Measurements from ENCODE around the gene FPGS. TPM values are rescaled to one million over a fixed set of nuclear protein-coding genes. Genes with fewer than 3 reads are reported as not detected.
"Not testable (repeated sequence)": the region's sequence is repeated elsewhere in the genome, so short reads cannot be mapped to it uniquely, and the experiment has no call there.

The FPGS gene
- total RNA-seq, 1 donor from 2014 or later: 51.3 TPM

GRCh38 chr9:127829205-127829906, 26.7 kb downstream of the FPGS start:
- no peak for DNase-seq (ENCODE audit: low spot score)
- no peak for TF ChIP-seq CTCF (IDR thresholded peaks at IDR 0.05; ENCODE audit: unreplicated experiment)
- H3K27me3 Mint-ChIP-seq (ENCODE audit: unreplicated experiment): peaks cover 13% of the 10 kb centered on the region
- no peaks in the 10 kb centered on the region for H3K9me3 Mint-ChIP-seq (ENCODE audit: unreplicated experiment)
- H3K27ac Mint-ChIP-seq (ENCODE audit: unreplicated experiment): peak overlapping the region; percentile 87
- no peak overlapping the region for H3K4me3 Mint-ChIP-seq (ENCODE audit: unreplicated experiment)
- H3K4me1 Mint-ChIP-seq (ENCODE audit: unreplicated experiment): peaks cover 38% of the 10 kb centered on the region
- H3K36me3 Mint-ChIP-seq (ENCODE audit: low read depth, unreplicated experiment): peaks cover 30% of the 10 kb centered on the region

GRCh38 chr9:127832248-127832647, 29.6 kb downstream of the FPGS start:
- DNase-seq (ENCODE audit: low spot score): no peak
- peaks cover 8% of the 10 kb centered on the region for H3K27me3 Mint-ChIP-seq (ENCODE audit: unreplicated experiment)
- H3K36me3 Mint-ChIP-seq (ENCODE audit: low read depth, unreplicated experiment): peaks cover 19% of the 10 kb centered on the region
- H3K4me1 Mint-ChIP-seq (ENCODE audit: unreplicated experiment): peaks cover 40% of the 10 kb centered on the region
- H3K27ac Mint-ChIP-seq (ENCODE audit: unreplicated experiment): peak overlapping the region; percentile 61
- no peak for TF ChIP-seq CTCF (IDR thresholded peaks at IDR 0.05; ENCODE audit: unreplicated experiment)
- H3K4me3 Mint-ChIP-seq (ENCODE audit: unreplicated experiment): peak overlapping the region; percentile 47
- no peaks in the 10 kb centered on the region for H3K9me3 Mint-ChIP-seq (ENCODE audit: unreplicated experiment)

GRCh38 chr9:127833555-127833954, 30.9 kb downstream of the FPGS start:
- DNase-seq (ENCODE audit: low spot score): no peak
- H3K36me3 Mint-ChIP-seq (ENCODE audit: low read depth, unreplicated experiment): peaks cover 24% of the 10 kb centered on the region
- H3K4me3 Mint-ChIP-seq (ENCODE audit: unreplicated experiment): no peak overlapping the region
- TF ChIP-seq CTCF (IDR thresholded peaks at IDR 0.05; ENCODE audit: unreplicated experiment): no peak
- no peak overlapping the region for H3K27ac Mint-ChIP-seq (ENCODE audit: unreplicated experiment)
- no peaks in the 10 kb centered on the region for H3K9me3 Mint-ChIP-seq (ENCODE audit: unreplicated experiment)
- H3K27me3 Mint-ChIP-seq (ENCODE audit: unreplicated experiment): peaks cover 5% of the 10 kb centered on the region
- peaks cover 45% of the 10 kb centered on the region for H3K4me1 Mint-ChIP-seq (ENCODE audit: unreplicated experiment)

- Mint-ChIP-seq H3K36me3 (ENCODE audit: low read depth, unreplicated experiment) (peaks cover 18% of the 10 kb centered on the region), H3K9me3 (ENCODE audit: unreplicated experiment) (no peaks in the 10 kb centered on the region), H3K4me3 (ENCODE audit: unreplicated experiment) (no peak overlapping the region), H3K4me1 (ENCODE audit: unreplicated experiment) (peaks cover 54% of the 10 kb centered on the region), H3K27me3 (ENCODE audit: unreplicated experiment) (peaks cover 7% of the 10 kb centered on the region), H3K27ac (ENCODE audit: unreplicated experiment) (peak overlapping the region; percentile 36)
- TF ChIP-seq CTCF (IDR thresholded peaks at IDR 0.05; ENCODE audit: unreplicated experiment): no peak
- no peak for DNase-seq (ENCODE audit: low spot score)
Observed at GRCh38 chr9:127835991-127836516, 33.4 kb downstream of the FPGS start.

GRCh38 chr9:127836561-127836960, 33.9 kb downstream of the FPGS start:
- H3K36me3 Mint-ChIP-seq (ENCODE audit: low read depth, unreplicated experiment): peaks cover 23% of the 10 kb centered on the region
- peak overlapping the region; percentile 67 for H3K27ac Mint-ChIP-seq (ENCODE audit: unreplicated experiment)
- peaks cover 58% of the 10 kb centered on the region for H3K4me1 Mint-ChIP-seq (ENCODE audit: unreplicated experiment)
- not testable (repeated sequence) for H3K4me3 Mint-ChIP-seq (ENCODE audit: unreplicated experiment); H3K27me3 Mint-ChIP-seq (ENCODE audit: unreplicated experiment); DNase-seq (ENCODE audit: low spot score); H3K9me3 Mint-ChIP-seq (ENCODE audit: unreplicated experiment)
